ENCODE measurements around the gene SIGLEC14.

SIGLEC14 gene

GRCh38 chr19:51688671-51689571 is 42.3 kb upstream of the SIGLEC14 start (continued):
- TF ChIP-seq ZEB2 (tag by site-specific recombination; IDR thresholded peaks at IDR 0.05) (peak; percentile 70), ZNF366 (tag by site-specific recombination; conservative IDR thresholded peaks at IDR 0.05) (peak; percentile 100), ZNF747 (tag by site-specific recombination; IDR thresholded peaks at IDR 0.05) (no peak), GLI2 (tag by site-specific recombination; IDR thresholded peaks at IDR 0.05; ENCODE audit: borderline replicate concordance, low read depth) (no peak), BCL11A (tag by site-specific recombination; IDR thresholded peaks at IDR 0.05; ENCODE audit: low read depth) (peak; percentile 57), ZNF777 (tag by site-specific recombination; IDR thresholded peaks at IDR 0.05; ENCODE audit: borderline replicate concordance) (peak; percentile 97), ZNF311 (tag by site-specific recombination; IDR thresholded peaks at IDR 0.05; ENCODE audit: borderline replicate concordance) (no peak), ZNF513 (tag by site-specific recombination; IDR thresholded peaks at IDR 0.05) (no peak; the same call in 1 of the 2 replicates), ZNF660 (tag by site-specific recombination; IDR thresholded peaks at IDR 0.05) (peak; percentile 71; the same call in 1 of the 2 replicates), ZNF776 (tag by site-specific recombination; IDR thresholded peaks at IDR 0.05; ENCODE audit: borderline replicate concordance) (no peak), ZFP37 (tag by site-specific recombination; IDR thresholded peaks at IDR 0.05) (no peak), HOXA7 (CRISPR knock-in tag; IDR thresholded peaks at IDR 0.05; ENCODE audit: borderline replicate concordance) (no peak), ZNF140 (tag by site-specific recombination; IDR thresholded peaks at IDR 0.05) (no peak), ZNF37A (tag by site-specific recombination; IDR thresholded peaks at IDR 0.05) (no peak), RBAK (tag by site-specific recombination; IDR thresholded peaks at IDR 0.05) (peak; percentile 89), ZBTB8A (tag by site-specific recombination; IDR thresholded peaks at IDR 0.05) (no peak), ZNF830 (tag by site-specific recombination; IDR thresholded peaks at IDR 0.05; ENCODE audit: low read depth) (no peak), ZNF677 (tag by site-specific recombination; IDR thresholded peaks at IDR 0.05) (no peak), ZNF645 (tag by site-specific recombination; IDR thresholded peaks at IDR 0.05) (peak; percentile 95; the same call in 1 of the 2 replicates), ZNF292 (tag by site-specific recombination; IDR thresholded peaks at IDR 0.05; ENCODE audit: borderline replicate concordance, low read depth) (no peak), ATF2 (tag by site-specific recombination; IDR thresholded peaks at IDR 0.05; ENCODE audit: low read depth) (no peak), ZNF623 (tag by site-specific recombination; IDR thresholded peaks at IDR 0.05) (no peak), ZNF544 (tag by site-specific recombination; IDR thresholded peaks at IDR 0.05) (peak; percentile 79; the same call in 1 of the 2 replicates), ZNF391 (tag by site-specific recombination; IDR thresholded peaks at IDR 0.05; ENCODE audit: borderline replicate concordance, low read depth) (peak; percentile 90), ZNF175 (tag by site-specific recombination; IDR thresholded peaks at IDR 0.05) (peak; percentile 25; the same call in 1 of the 2 replicates), ZNF157 (tag by site-specific recombination; IDR thresholded peaks at IDR 0.05) (peak; percentile 55; the same call in 1 of the 2 replicates), ZNF571 (tag by site-specific recombination; IDR thresholded peaks at IDR 0.05) (no peak), ELK4 (IDR thresholded peaks at IDR 0.05; ENCODE audit: borderline replicate concordance, low read depth, low read length) (no peak), KLF9 (tag by site-specific recombination; IDR thresholded peaks at IDR 0.05; ENCODE audit: low read depth) (peak; percentile 47)
- TF ChIP-seq, protein P1, sequence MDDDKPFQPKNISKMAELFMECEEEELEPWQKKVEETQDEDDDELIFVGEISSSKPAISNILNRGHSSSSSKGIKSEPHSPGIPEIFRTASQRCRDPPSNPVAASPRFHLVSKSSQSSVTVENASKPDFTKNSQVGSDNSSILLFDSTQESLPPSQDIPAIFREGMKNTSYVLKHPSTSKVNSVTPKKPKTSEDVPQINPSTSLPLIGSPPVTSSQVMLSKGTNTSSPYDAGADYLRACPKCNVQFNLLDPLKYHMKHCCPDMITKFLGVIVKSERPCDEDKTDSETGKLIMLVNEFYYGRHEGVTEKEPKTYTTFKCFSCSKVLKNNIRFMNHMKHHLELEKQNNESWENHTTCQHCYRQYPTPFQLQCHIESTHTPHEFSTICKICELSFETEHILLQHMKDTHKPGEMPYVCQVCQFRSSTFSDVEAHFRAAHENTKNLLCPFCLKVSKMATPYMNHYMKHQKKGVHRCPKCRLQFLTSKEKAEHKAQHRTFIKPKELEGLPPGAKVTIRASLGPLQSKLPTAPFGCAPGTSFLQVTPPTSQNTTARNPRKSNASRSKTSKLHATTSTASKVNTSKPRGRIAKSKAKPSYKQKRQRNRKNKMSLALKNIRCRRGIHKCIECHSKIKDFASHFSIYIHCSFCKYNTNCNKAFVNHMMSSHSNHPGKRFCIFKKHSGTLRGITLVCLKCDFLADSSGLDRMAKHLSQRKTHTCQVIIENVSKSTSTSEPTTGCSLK (tag by site-specific recombination; IDR thresholded peaks at IDR 0.05): no peak
- TF ChIP-seq, protein P2, sequence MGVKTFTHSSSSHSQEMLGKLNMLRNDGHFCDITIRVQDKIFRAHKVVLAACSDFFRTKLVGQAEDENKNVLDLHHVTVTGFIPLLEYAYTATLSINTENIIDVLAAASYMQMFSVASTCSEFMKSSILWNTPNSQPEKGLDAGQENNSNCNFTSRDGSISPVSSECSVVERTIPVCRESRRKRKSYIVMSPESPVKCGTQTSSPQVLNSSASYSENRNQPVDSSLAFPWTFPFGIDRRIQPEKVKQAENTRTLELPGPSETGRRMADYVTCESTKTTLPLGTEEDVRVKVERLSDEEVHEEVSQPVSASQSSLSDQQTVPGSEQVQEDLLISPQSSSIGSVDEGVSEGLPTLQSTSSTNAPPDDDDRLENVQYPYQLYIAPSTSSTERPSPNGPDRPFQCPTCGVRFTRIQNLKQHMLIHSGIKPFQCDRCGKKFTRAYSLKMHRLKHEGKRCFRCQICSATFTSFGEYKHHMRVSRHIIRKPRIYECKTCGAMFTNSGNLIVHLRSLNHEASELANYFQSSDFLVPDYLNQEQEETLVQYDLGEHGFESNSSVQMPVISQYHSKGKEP (tag by site-specific recombination; IDR thresholded peaks at IDR 0.05): 0 out of 2 replicates have a peak, but pooled peaks have one; percentile 10

Measured in HEK293 (cell line).